ENCODE measurements around the gene ALDH1L1.

DNA sequence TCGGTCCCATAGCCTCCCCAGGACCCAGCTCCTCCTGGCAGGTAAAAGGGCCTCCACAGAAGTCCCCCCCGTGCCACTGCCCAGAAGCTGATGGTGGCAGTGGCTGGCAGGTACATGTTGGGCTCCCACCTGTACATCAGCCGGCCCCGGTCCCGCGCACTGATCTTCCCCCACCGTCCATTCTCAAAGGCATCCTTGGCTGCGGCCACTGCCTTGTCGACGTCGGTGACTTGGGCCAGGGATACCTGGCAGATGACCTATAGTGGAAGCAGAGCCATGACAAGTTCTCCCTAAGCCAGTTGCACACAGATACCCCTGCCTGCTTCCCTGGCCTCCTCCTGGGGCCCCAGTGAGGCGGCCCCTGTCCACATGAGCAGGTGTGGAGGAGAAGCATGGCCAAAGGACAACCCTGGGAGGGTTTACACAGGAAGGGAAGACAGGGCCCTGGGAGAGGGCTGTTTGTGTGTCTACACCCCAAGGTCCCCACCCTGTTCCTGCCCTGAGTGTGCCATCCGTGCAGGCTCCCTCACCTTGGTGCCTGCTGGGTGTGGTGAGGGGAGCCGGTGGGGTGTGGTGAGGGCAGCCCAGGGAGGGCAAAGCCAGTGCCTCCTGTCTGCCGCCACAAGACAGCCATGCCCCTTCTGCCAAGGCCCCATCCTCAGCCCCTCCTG is 44.8 kb downstream of the ALDH1L1 start:
- TF ChIP-seq, protein P1, sequence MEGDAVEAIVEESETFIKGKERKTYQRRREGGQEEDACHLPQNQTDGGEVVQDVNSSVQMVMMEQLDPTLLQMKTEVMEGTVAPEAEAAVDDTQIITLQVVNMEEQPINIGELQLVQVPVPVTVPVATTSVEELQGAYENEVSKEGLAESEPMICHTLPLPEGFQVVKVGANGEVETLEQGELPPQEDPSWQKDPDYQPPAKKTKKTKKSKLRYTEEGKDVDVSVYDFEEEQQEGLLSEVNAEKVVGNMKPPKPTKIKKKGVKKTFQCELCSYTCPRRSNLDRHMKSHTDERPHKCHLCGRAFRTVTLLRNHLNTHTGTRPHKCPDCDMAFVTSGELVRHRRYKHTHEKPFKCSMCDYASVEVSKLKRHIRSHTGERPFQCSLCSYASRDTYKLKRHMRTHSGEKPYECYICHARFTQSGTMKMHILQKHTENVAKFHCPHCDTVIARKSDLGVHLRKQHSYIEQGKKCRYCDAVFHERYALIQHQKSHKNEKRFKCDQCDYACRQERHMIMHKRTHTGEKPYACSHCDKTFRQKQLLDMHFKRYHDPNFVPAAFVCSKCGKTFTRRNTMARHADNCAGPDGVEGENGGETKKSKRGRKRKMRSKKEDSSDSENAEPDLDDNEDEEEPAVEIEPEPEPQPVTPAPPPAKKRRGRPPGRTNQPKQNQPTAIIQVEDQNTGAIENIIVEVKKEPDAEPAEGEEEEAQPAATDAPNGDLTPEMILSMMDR (IDR thresholded peaks at IDR 0.05) = no peak
- TF ChIP-seq POLR2AphosphoS5 (IDR thresholded peaks at IDR 0.05) (no peak), POLR2A (IDR thresholded peaks at IDR 0.05) (no peak)
